ENCODE data around the gene FBXO11. TPM values are rescaled to one million over a fixed set of nuclear protein-coding genes. Genes with fewer than 3 reads are reported as not detected.
A peak's percentile ranks its signal among the peaks of the same experiment; 100 is the strongest.
"Not testable (repeated sequence)": the region's sequence is repeated elsewhere in the genome, so short reads cannot be mapped to it uniquely, and the experiment has no call there.

Gene FBXO11
- total RNA-seq (2014; rRNA removed; shearing (Covaris generic)) = 34.4 and 38.2 TPM in 2 replicates
- 34.8 and 49.1 TPM in 2 replicates for polyA plus RNA-seq (2015; cell fraction: cytosol; rRNA removed)
- 88.2 and 89.8 TPM in 2 replicates for polyA plus RNA-seq (2015; cell fraction: nucleus; rRNA removed)

GRCh38 chr2:47906157-47907038 is at the start of gene FBXO11:
Gene FBXO11 (minus strand): TSS chr2:47906498. CDS start chr2:47905720, 778 bp downstream.
- in situ Hi-C loops (cut with HindIII; ENCODE audit: low pct_unique_long_range_greater_than_20kb, low sequenced_read_pairs) = loop anchor here (25.0 kb wide), 1 partner anchor 131 kb away; no protein-coding TSS in a partner anchor
- peak; percentile 99 for DNase-seq (ENCODE audit: low read depth, low spot score)

- no peak for DNase-seq (ENCODE audit: low read depth, low spot score)
- in situ Hi-C loops (cut with HindIII; ENCODE audit: low pct_unique_long_range_greater_than_20kb, low sequenced_read_pairs) = no loop called here
Observed at GRCh38 chr2:47950340-47951301, 44.3 kb upstream of the FBXO11 start.

- in situ Hi-C loops (cut with HindIII; ENCODE audit: low pct_unique_long_range_greater_than_20kb, low sequenced_read_pairs) = no loop called here
Observed at GRCh38 chr2:47946593-47946992, 40.3 kb upstream of the FBXO11 start.

GRCh38 chr2:47945046-47945781 is 38.9 kb upstream of the FBXO11 start:
- DNase-seq (ENCODE audit: low read depth, low spot score) = no peak
- in situ Hi-C loops (cut with HindIII; ENCODE audit: low pct_unique_long_range_greater_than_20kb, low sequenced_read_pairs) = no loop called here

More at GRCh38 chr2:47946593-47946992, 40.3 kb upstream of the FBXO11 start:
- no peak for DNase-seq (ENCODE audit: low read depth, low spot score)

GRCh38 chr2:47941936-47942335 is 35.6 kb upstream of the FBXO11 start:
- no peak for DNase-seq (ENCODE audit: low read depth, low spot score)
- in situ Hi-C loops (cut with HindIII; ENCODE audit: low pct_unique_long_range_greater_than_20kb, low sequenced_read_pairs) = no loop called here

GRCh38 chr2:47937677-47938076 is 31.4 kb upstream of the FBXO11 start:
- DNase-seq (ENCODE audit: low read depth, low spot score) = no peak
- in situ Hi-C loops (cut with HindIII; ENCODE audit: low pct_unique_long_range_greater_than_20kb, low sequenced_read_pairs) = no loop called here

- DNase-seq (ENCODE audit: low read depth, low spot score) = no peak
- in situ Hi-C loops (cut with HindIII; ENCODE audit: low pct_unique_long_range_greater_than_20kb, low sequenced_read_pairs) = no loop called here
Observed at GRCh38 chr2:47935071-47935470, 28.8 kb upstream of the FBXO11 start.

GRCh38 chr2:47918043-47918442 is 11.7 kb upstream of the FBXO11 start:
- DNase-seq (ENCODE audit: low read depth, low spot score) = no peak
- in situ Hi-C loops (cut with HindIII; ENCODE audit: low pct_unique_long_range_greater_than_20kb, low sequenced_read_pairs) = loop anchor here (25.0 kb wide), 1 partner anchor 119 kb away; no protein-coding TSS in a partner anchor

GRCh38 chr2:47917276-47917961 is 11.1 kb upstream of the FBXO11 start:
- in situ Hi-C loops (cut with HindIII; ENCODE audit: low pct_unique_long_range_greater_than_20kb, low sequenced_read_pairs) = loop anchor here (25.0 kb wide), 1 partner anchor 120 kb away; no protein-coding TSS in a partner anchor
- no peak for DNase-seq (ENCODE audit: low read depth, low spot score)

GRCh38 chr2:47916412-47916811 is 10.1 kb upstream of the FBXO11 start:
- in situ Hi-C loops (cut with HindIII; ENCODE audit: low pct_unique_long_range_greater_than_20kb, low sequenced_read_pairs) = loop anchor here (25.0 kb wide), 1 partner anchor 121 kb away; no protein-coding TSS in a partner anchor
- DNase-seq (ENCODE audit: low read depth, low spot score) = no peak

GRCh38 chr2:47910662-47911061 is 4.4 kb upstream of the FBXO11 start:
- in situ Hi-C loops (cut with HindIII; ENCODE audit: low pct_unique_long_range_greater_than_20kb, low sequenced_read_pairs) = loop anchor here (25.0 kb wide), 1 partner anchor 127 kb away; no protein-coding TSS in a partner anchor
- DNase-seq (ENCODE audit: low read depth, low spot score) = not testable (repeated sequence)

GRCh38 chr2:47908682-47909081 is 2.4 kb upstream of the FBXO11 start:
- no peak for DNase-seq (ENCODE audit: low read depth, low spot score)
- in situ Hi-C loops (cut with HindIII; ENCODE audit: low pct_unique_long_range_greater_than_20kb, low sequenced_read_pairs) = loop anchor here (25.0 kb wide), 1 partner anchor 129 kb away; no protein-coding TSS in a partner anchor

- no peak for DNase-seq (ENCODE audit: low read depth, low spot score)
- in situ Hi-C loops (cut with HindIII; ENCODE audit: low pct_unique_long_range_greater_than_20kb, low sequenced_read_pairs) = loop anchor here (25.0 kb wide), 1 partner anchor 130 kb away; no protein-coding TSS in a partner anchor
Observed at GRCh38 chr2:47907039-47907781, 912 bp upstream of the FBXO11 start.

- peak; percentile 57 for DNase-seq (ENCODE audit: low read depth, low spot score)
- in situ Hi-C loops (cut with HindIII; ENCODE audit: low pct_unique_long_range_greater_than_20kb, low sequenced_read_pairs) = loop anchor here (25.0 kb wide), 1 partner anchor 132 kb away; no protein-coding TSS in a partner anchor
Observed at GRCh38 chr2:47905386-47906156, 727 bp downstream of the FBXO11 start.
